ENCODE data around the gene TMEM116.
"Not testable (repeated sequence)": the region's sequence is repeated elsewhere in the genome, so short reads cannot be mapped to it uniquely, and the experiment has no call there.

Gene TMEM116

GRCh38 chr12:111976291-111976690, 36.7 kb downstream of the TMEM116 start:
- DNase-seq (ENCODE audit: low read depth, low spot score) = no peak

GRCh38 chr12:111975161-111975931, 37.6 kb downstream of the TMEM116 start:
- DNase-seq (ENCODE audit: low read depth, low spot score) = no peak

GRCh38 chr12:111971800-111972199, 41.2 kb downstream of the TMEM116 start:
- no peak for DNase-seq (ENCODE audit: low read depth, low spot score)

GRCh38 chr12:111964935-111965334, 48.0 kb downstream of the TMEM116 start:
- no peak for DNase-seq (ENCODE audit: low read depth, low spot score)

GRCh38 chr12:111959518-111959917, 53.4 kb downstream of the TMEM116 start:
- not testable (repeated sequence) for DNase-seq (ENCODE audit: low read depth, low spot score)

GRCh38 chr12:111957224-111957623, 55.7 kb downstream of the TMEM116 start:
- DNase-seq (ENCODE audit: low read depth, low spot score) = not testable (repeated sequence)

- DNase-seq (ENCODE audit: low read depth, low spot score) = no peak
Measured at GRCh38 chr12:111954969-111955368, 58.0 kb downstream of the TMEM116 start.

GRCh38 chr12:111953455-111953854, 59.5 kb downstream of the TMEM116 start:
- DNase-seq (ENCODE audit: low read depth, low spot score) = no peak

- not testable (repeated sequence) for DNase-seq (ENCODE audit: low read depth, low spot score)
Measured at GRCh38 chr12:111952084-111952787, 60.7 kb downstream of the TMEM116 start.

GRCh38 chr12:111950961-111951676, 61.8 kb downstream of the TMEM116 start:
- not testable (repeated sequence) for DNase-seq (ENCODE audit: low read depth, low spot score)

- DNase-seq (ENCODE audit: low read depth, low spot score) = no peak
Measured at GRCh38 chr12:111943929-111944328, 69.0 kb downstream of the TMEM116 start.

GRCh38 chr12:111942557-111942956, 70.4 kb downstream of the TMEM116 start:
- no peak for DNase-seq (ENCODE audit: low read depth, low spot score)

- no peak for DNase-seq (ENCODE audit: low read depth, low spot score)
Measured at GRCh38 chr12:111937429-111937828, 75.5 kb downstream of the TMEM116 start.

GRCh38 chr12:111936869-111937268, 76.1 kb downstream of the TMEM116 start:
- DNase-seq (ENCODE audit: low read depth, low spot score) = no peak

GRCh38 chr12:111932241-111932640, 80.7 kb downstream of the TMEM116 start:
- no peak for DNase-seq (ENCODE audit: low read depth, low spot score)

GRCh38 chr12:111927346-111927745, 85.6 kb downstream of the TMEM116 start:
- DNase-seq (ENCODE audit: low read depth, low spot score) = no peak

- no peak for DNase-seq (ENCODE audit: low read depth, low spot score)
Measured at GRCh38 chr12:111926631-111927030, 86.3 kb downstream of the TMEM116 start.

- DNase-seq (ENCODE audit: low read depth, low spot score) = no peak
Measured at GRCh38 chr12:111925171-111925570, 87.8 kb downstream of the TMEM116 start.

- no peak for DNase-seq (ENCODE audit: low read depth, low spot score)
Measured at GRCh38 chr12:111907740-111908139, 105.2 kb downstream of the TMEM116 start.

- DNase-seq (ENCODE audit: low read depth, low spot score) = no peak
Measured at GRCh38 chr12:111905502-111905901, 107.5 kb downstream of the TMEM116 start.

- DNase-seq (ENCODE audit: low read depth, low spot score) = no peak
Measured at GRCh38 chr12:111904446-111904975, 108.5 kb downstream of the TMEM116 start.

- no peak for DNase-seq (ENCODE audit: low read depth, low spot score)
Measured at GRCh38 chr12:111901182-111901581, 111.8 kb downstream of the TMEM116 start.

All from ELF-1 (cell line).